GM12878 (cell line): ENCODE data around the gene PROCA1. TPM values are rescaled to one million over a fixed set of nuclear protein-coding genes. Genes with fewer than 3 reads are reported as not detected.
A peak's percentile ranks its signal among the peaks of the same experiment; 100 is the strongest.

ENCODE experiments used
- ATAC-seq: fragments of 200-7000 bp; cut with Tn5 transposase; 3 replicates; pipeline ENCODE4 v1.9.1; 2020; ENCODE audit warnings: mild to moderate bottlenecking, moderate library complexity
- Bru-seq: library from RNA; stranded (reverse); fragments of 400-500 nt; gene quantifications from one replicate; lab custom pipeline; 2021; lab: Mats Ljungman, UMichigan
- BruChase-seq, 2 experiments: library from RNA; stranded (reverse); fragments of 400-500 nt; gene quantifications; one replicate each; lab custom pipeline; 2021; lab: Mats Ljungman, UMichigan
- BruUV-seq: library from RNA; stranded (reverse); fragments of 400-500 nt; replicated peaks from 2 replicates; lab custom pipeline; 2021; lab: Mats Ljungman, UMichigan
- CTCF ChIA-PET: fragments of 300-600 bp; sonication (Branson Sonifier 250); formaldehyde crosslinking; extraction: SDS; loops from one replicate; lab custom pipeline; 2021; ENCODE audit warnings: inconsistent platforms; lab: Yijun Ruan, JAX
- POLR2A ChIA-PET: fragments of 350-600 bp; formaldehyde crosslinking; extraction: SDS; loops from one replicate; lab custom pipeline; 2021; ENCODE audit warnings: inconsistent platforms; lab: Charles Lee
- RAD21 ChIA-PET: fragments of 300-600 bp; sonication (Branson Sonifier 250); formaldehyde crosslinking; loops from one replicate; lab custom pipeline; 2023; ENCODE audit warnings: antibody characterized with exemption; ENCODE audit not compliant: unreplicated experiment; lab: Charles Lee
- SMC1A ChIA-PET: fragments of 300-600 bp; sonication (Branson Sonifier 250); formaldehyde crosslinking; loops from one replicate; lab custom pipeline; 2023; ENCODE audit not compliant: unreplicated experiment, uncharacterized antibody; lab: Charles Lee
- DNase-seq: peaks from one replicate; pipeline ENCODE4 v3.0.0-alpha.2; 2011; ENCODE audit warnings: low read depth, low spot score
- FAIRE-seq: peaks from 3 replicates; lab custom pipeline; 2011; peaks lifted over from hg19 to GRCh38; lab: Jason Lieb, UNC
- H2AFZ ChIP-seq: 2 replicates; pipeline ENCODE4 v1.6.0; 2011; ENCODE audit warnings: low read depth, low read length, control low read depth; ENCODE audit not compliant: control insufficient read depth
- H3K27ac ChIP-seq: 2 replicates; pipeline ENCODE4 v1.5.1; 2011; ENCODE audit warnings: control low read depth; ENCODE audit not compliant: control insufficient read depth, insufficient read depth
- H3K27me3 ChIP-seq, 2 experiments: replicated peaks in 1 of 2; 2 replicates each; pipeline versions ENCODE4 v1.6.0 to v1.6.1; 2011; ENCODE audit warnings: low read length in 1 of 2; ENCODE audit not compliant: control insufficient read depth in 2 of 2, insufficient read depth in 2 of 2
- H3K36me3 ChIP-seq, 2 experiments: 2 replicates each; pipeline ENCODE4 v1.5.1; 2011; ENCODE audit warnings: low read length in 1 of 2; ENCODE audit not compliant: control insufficient read depth in 2 of 2, insufficient read depth in 2 of 2
- H3K4me1 ChIP-seq: 2 replicates; pipeline ENCODE4 v1.6.1; 2011; ENCODE audit warnings: mild to moderate bottlenecking, low read length, moderate library complexity, mixed read lengths; ENCODE audit not compliant: control insufficient read depth, insufficient read depth
- H3K4me2 ChIP-seq: 2 replicates; pipeline ENCODE4 v1.6.0; 2011; ENCODE audit warnings: control low read depth; ENCODE audit not compliant: control insufficient read depth, insufficient read depth
- H3K4me3 ChIP-seq: fragments of 200-600 bp; sonication (generic); 2 replicates; pipeline ENCODE4 v1.5.1; 2016
- H3K79me2 ChIP-seq: 2 replicates; pipeline ENCODE4 v1.6.0; 2011; ENCODE audit warnings: low read length; ENCODE audit not compliant: control insufficient read depth, insufficient read depth
- H3K9ac ChIP-seq: 2 replicates; pipeline ENCODE4 v1.8.0; 2011; ENCODE audit warnings: low read length, control low read depth, mixed read lengths; ENCODE audit not compliant: control insufficient read depth, insufficient read depth
- H3K9me3 ChIP-seq: replicated peaks from 3 replicates; pipeline ENCODE4 v1.5.1; 2011; ENCODE audit warnings: mild to moderate bottlenecking, low read length; ENCODE audit not compliant: control insufficient read depth, insufficient read depth
- H4K20me1 ChIP-seq: 2 replicates; pipeline ENCODE4 v1.6.0; 2011; ENCODE audit not compliant: control insufficient read depth, insufficient read depth
- BACH1 ChIP-seq: fragments of 450-650 bp; IDR thresholded peaks from 2 replicates; pipeline ENCODE4 v1.6.1; 2017; ENCODE audit warnings: mild to moderate bottlenecking, borderline replicate concordance
- CBX3 ChIP-seq: fragments of 200-600 bp; sonication (generic); IDR thresholded peaks from 2 replicates; pipeline ENCODE4 v1.6.1; 2016; ENCODE audit warnings: low read depth, borderline replicate concordance
- CEBPZ ChIP-seq: fragments of 150-350 bp; IDR thresholded peaks from 2 replicates; pipeline ENCODE4 v1.6.1; 2016; ENCODE audit warnings: low read depth, low read length
- CREB1 ChIP-seq: IDR thresholded peaks from 2 replicates; pipeline ENCODE4 v1.6.1; 2012; ENCODE audit warnings: low read depth, mild to moderate bottlenecking, inconsistent platforms
- ESRRA ChIP-seq: IDR thresholded peaks from 2 replicates; pipeline ENCODE4 v1.6.1; 2012; ENCODE audit warnings: mild to moderate bottlenecking, low read length, improper control_type of control experiment
- HDAC2 ChIP-seq: fragments of 200-600 bp; sonication (generic); IDR thresholded peaks from 2 replicates; pipeline ENCODE4 v1.6.1; 2017
- JUNB ChIP-seq: IDR thresholded peaks from 2 replicates; pipeline ENCODE4 v1.6.1; 2016; ENCODE audit warnings: antibody characterized with exemption, mild to moderate bottlenecking
- KDM1A ChIP-seq: fragments of 200-600 bp; sonication (generic); IDR thresholded peaks from 2 replicates; pipeline ENCODE4 v1.6.1; 2016; ENCODE audit warnings: borderline replicate concordance
- LARP7 ChIP-seq: fragments of 450-650 bp; IDR thresholded peaks from 2 replicates; pipeline ENCODE4 v1.6.1; 2017; ENCODE audit warnings: mild to moderate bottlenecking
- MYB ChIP-seq: fragments of 150-350 bp; IDR thresholded peaks from 2 replicates; pipeline ENCODE4 v1.6.1; 2014; ENCODE audit warnings: mild to moderate bottlenecking, low read depth, low read length, borderline replicate concordance
- NBN ChIP-seq: fragments of 450-650 bp; IDR thresholded peaks from 2 replicates; pipeline ENCODE4 v1.6.1; 2016
- TCF7 ChIP-seq: IDR thresholded peaks from 2 replicates; pipeline ENCODE4 v1.6.1; 2014; ENCODE audit warnings: antibody characterized with exemption, borderline replicate concordance
- ZBTB4 ChIP-seq: fragments of 450-650 bp; formaldehyde crosslinking; IDR thresholded peaks from 2 replicates; pipeline ENCODE4 v1.4.0; 2022; ENCODE audit warnings: mild to moderate bottlenecking, moderate library complexity
- ZNF622 ChIP-seq: fragments of 450-650 bp; IDR thresholded peaks from 2 replicates; pipeline ENCODE4 v1.6.1; 2017; ENCODE audit warnings: mild to moderate bottlenecking, inconsistent platforms
- WGBS: methylation state at CpG from one replicate; pipeline ENCODE4 v1.1.6; 2016; ENCODE audit warnings: low lambda C conversion rate; ENCODE audit not compliant: insufficient replicate concordance, insufficient coverage; ENCODE audit errors: missing lambda C conversion rate; 5-methylcytosine and 5-hydroxymethylcytosine counted together
- in situ Hi-C: fragments of 300-500 bp; cut with MboI; formaldehyde crosslinking; loops from 9 replicates; pipeline ENCODE4 v1.14.3; 2018; ENCODE audit warnings: mixed read lengths
- intact Hi-C: fragments of 100-400 bp; cut with micrococcal nuclease; formaldehyde crosslinking; loops from one replicate; pipeline ENCODE4 v1.14.2; 2022; ENCODE audit not compliant: unreplicated experiment
- long read RNA-seq, 2 experiments: library from polyadenylated mRNA; unstranded; transcript quantifications; one replicate each; pipeline ENCODE4 v2.0.0, GENCODE V29; 2019 to 2020
- polyA minus RNA-seq, 3 experiments: library from RNA; depleted of rRNA, polyadenylated mRNA; stranded (reverse); fragments of >200 nt; gene quantifications; 2 replicates each; pipeline ENCODE4 v1.2.3, GENCODE V29; 2011
- polyA plus RNA-seq, 11 experiments: library from polyadenylated mRNA; depleted of rRNA in 4 of 11; unstranded in 6 of 11; stranded (reverse) in 5 of 11; fragments of >200 nt; fragmentation: Nextera tagmentation in 4 of 11; fragmentation: Illumina TruSeq in 1 of 11; extraction: Ambion mirVana in 4 of 11; extraction: Trizol in 1 of 11; gene quantifications; 1 replicate in 1 of 11; 2 replicates in 10 of 11; pipeline versions ENCODE4 v1.2.1 to v1.2.3, GENCODE V29; 2011 to 2016; ENCODE audit warnings: inconsistent platforms in 2 of 11, missing spikeins in 2 of 11, low read depth in 1 of 11
- total RNA-seq, 4 experiments: library from RNA; depleted of rRNA in 3 of 4; stranded (reverse); fragments of >200 nt in 3 of 4; fragmentation: Illumina TruSeq in 1 of 4; extraction: Trizol in 1 of 4; gene quantifications; 2 replicates each; pipeline versions ENCODE4 v1.2.1 to v1.2.3, GENCODE V29; 2013 to 2021

The PROCA1 gene
- 6.2 and 8.9 TPM in 2 replicates for total RNA-seq (2013; cell fraction: nucleolus; rRNA removed)
- 1.1 and 1.5 TPM in 2 replicates for total RNA-seq (2014; rRNA removed)
- 1.5 and 2.6 TPM in 2 replicates for total RNA-seq (2014; rRNA removed; fragmentation: Illumina TruSeq; extraction: Trizol)
- total RNA-seq (2021): 1.5 and 2.4 TPM in 2 replicates
- 0.93 TPM for polyA plus RNA-seq (2011; ENCODE audit: low read depth)
- polyA plus RNA-seq (2011; rRNA removed): 0.99 and 1.4 TPM in 2 replicates
- 1.1 and 1.5 TPM in 2 replicates for polyA plus RNA-seq (2011; cell fraction: cytosol; rRNA removed)
- 6.8 and 8.9 TPM in 2 replicates for polyA plus RNA-seq (2011; cell fraction: nucleus; rRNA removed)
- 2.0 and 2.4 TPM in 2 replicates for polyA plus RNA-seq (2012)
- 1.2 and 2.0 TPM in 2 replicates for polyA plus RNA-seq (2014; fragmentation: Illumina TruSeq; extraction: Trizol)
- polyA plus RNA-seq (2014; fragmentation: Nextera tagmentation; extraction: Ambion mirVana): under 1 TPM; 0.35 to 0.40 TPM
- 2.1 and 4.8 TPM in 2 replicates for polyA plus RNA-seq (2014; rRNA removed)
- under 1 TPM; 0.59 to 0.83 TPM for polyA plus RNA-seq (2016; fragmentation: Nextera tagmentation; extraction: Ambion mirVana)
- 0.73 and 0.82 TPM in 2 replicates for polyA minus RNA-seq (2011; rRNA and poly(A)+ RNA removed)
- not detected in 2 replicates for polyA minus RNA-seq (2011; cell fraction: cytosol; rRNA and poly(A)+ RNA removed)
- polyA minus RNA-seq (2011; cell fraction: nucleus; rRNA and poly(A)+ RNA removed): 1.2 and 2.1 TPM in 2 replicates
- percentile 54 among the genes with signal in this experiment for Bru-seq, nascent RNA
- BruChase-seq, experiment 1, labeled RNA remaining after a 6-hour chase: percentile 64 among the genes with signal in this experiment
- percentile 62 among the genes with signal in this experiment for BruChase-seq, experiment 2, labeled RNA remaining after a 2-hour chase
- long read RNA-seq, experiment 1: 0 reads
- long read RNA-seq, experiment 2, partial matches to known transcripts: 0 of 1 reads
- long read RNA-seq, experiment 2, other reads (novel, unspliced or antisense): 1 of 1 reads

DNA sequence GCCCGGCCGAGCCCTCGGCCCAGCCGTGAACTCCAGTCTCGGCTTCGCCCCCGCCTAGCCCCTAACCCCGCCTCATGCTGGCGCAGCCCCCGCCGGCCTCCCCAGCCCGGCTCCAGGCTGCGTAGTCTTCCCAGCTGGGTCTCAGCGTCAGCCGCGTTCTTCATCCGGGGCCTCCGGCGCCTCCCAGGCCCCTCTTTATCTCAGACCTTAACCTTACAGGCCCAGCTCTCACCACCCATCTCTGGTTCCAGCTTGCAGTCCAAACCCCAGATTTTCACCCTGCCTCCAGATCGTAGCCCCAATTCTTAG lies at the start of gene PROCA1:
TSS of gene PROCA1 (minus strand) at position 166 of the 309 bp plus-strand sequence. CDS start 228 bp downstream, outside the sequence.
- H3K36me3 ChIP-seq: no peaks in the 10 kb centered on the region; a peak in 1 of 4 replicates
- RAD21 ChIA-PET: interaction anchor here (0.7 to 3.4 kb wide), 13 partner anchors 8 to 406 kb away, joined by 3 to 20 read pairs (median 5); partner anchors contain the start of genes BLTP2, PIGS, RPL23A and SDF2
- POLR2A ChIA-PET: interaction anchor here (0.6 to 3.5 kb wide), 20 partner anchors 8 to 633 kb away, joined by 3 to 29 read pairs (median 5); partner anchors contain the start of genes ALDOC, BLTP2, RPL23A and SDF2
- BruUV-seq: TSS peak; percentile 64
- peak within 1 kb of the TSS; percentile 73 for H3K4me3 ChIP-seq
- in situ Hi-C loops (no loop called here), intact Hi-C loops (loop anchor here (2.0 to 10.0 kb wide), 2 partner anchors 65 to 157 kb away; partner anchors contain the start of gene UNC119)
- H3K4me1 ChIP-seq: peaks cover 9% of the 10 kb centered on the region
- no peak for DNase-seq
- peak within 1 kb of the TSS; percentile 93 for H2AFZ ChIP-seq
- SMC1A ChIA-PET: interaction anchor here (0.6 to 2.6 kb wide), 12 partner anchors 8 to 161 kb away, joined by 3 to 13 read pairs (median 4); partner anchors contain the start of genes RPL23A, SDF2, SUPT6H and TLCD1
- H3K4me2 ChIP-seq: peak within 1 kb of the TSS; percentile 95
- H3K27ac ChIP-seq: peak within 1 kb of the TSS; percentile 61
- ATAC-seq: peak; percentile 49
- peak within 1 kb of the TSS; percentile 72 for H3K9ac ChIP-seq
- CTCF ChIA-PET: interaction anchor here (0.6 to 3.1 kb wide), 9 partner anchors 9 to 92 kb away, joined by 3 to 18 read pairs (median 4); partner anchors contain the start of gene TLCD1
- no peaks in the 10 kb centered on the region for H4K20me1 ChIP-seq
- 2% methylated on average over 18 of the region's 20 CpGs for WGBS
- H3K9me3 ChIP-seq: no peaks in the 10 kb centered on the region
- FAIRE-seq: no peak
- H3K27me3 ChIP-seq: no peaks in the 10 kb centered on the region
- H3K79me2 ChIP-seq: no peaks in the 10 kb centered on the region
- TF ChIP-seq ZBTB4 (CRISPR knock-in tag): no peak
- no peak for TF ChIP-seq TCF7
- no peak for TF ChIP-seq KDM1A
- no peak for TF ChIP-seq ESRRA
- TF ChIP-seq BACH1: no peak
- no peak for TF ChIP-seq ZNF622
- no peak for TF ChIP-seq NBN
- 0 out of 2 replicates have a peak, but pooled peaks have one; percentile 1 for TF ChIP-seq CREB1
- TF ChIP-seq CEBPZ: no peak
- no peak for TF ChIP-seq HDAC2
- TF ChIP-seq LARP7: 0 out of 2 replicates have a peak, but pooled peaks have one; percentile 28
- TF ChIP-seq JUNB: no peak
- no peak for TF ChIP-seq CBX3
- TF ChIP-seq MYB: no peak
